Vagina (tissue), 2 donors: Measurements from ENCODE around the gene RGPD8. TPM values are rescaled to one million over a fixed set of nuclear protein-coding genes. Genes with fewer than 3 reads are reported as not detected.
"Not testable (repeated sequence)": the region's sequence is repeated elsewhere in the genome, so short reads cannot be mapped to it uniquely, and the experiment has no call there.

Experiments used
- DNase-seq, 2 donors: peaks; one replicate each; pipeline ENCODE4 v3.0.0-alpha.2; 2017; ENCODE audit errors: extremely low spot score in 2 of 2
- H3K27ac ChIP-seq: fragments of 200-600 bp; sonication (generic); one replicate; pipeline ENCODE4 v1.5.1; 2019
- H3K27me3 ChIP-seq: fragments of 200-600 bp; sonication (generic); one replicate; pipeline ENCODE4 v1.5.1; 2019
- H3K36me3 ChIP-seq, 2 donors: fragments of 200-600 bp; sonication (generic); one replicate each; pipeline ENCODE4 v1.5.1; 2017 to 2019
- H3K4me1 ChIP-seq: fragments of 200-600 bp; sonication (generic); one replicate; pipeline ENCODE4 v1.5.1; 2019
- H3K4me3 ChIP-seq, 2 donors: fragments of 200-600 bp; sonication (generic); 1 replicate in 1 of 2; 2 replicates in 1 of 2; pipeline ENCODE4 v1.5.1; 2016 to 2019
- H3K9me3 ChIP-seq: fragments of 200-600 bp; sonication (generic); one replicate; pipeline ENCODE4 v1.5.1; 2019
- POLR2A ChIP-seq, 2 donors: fragments of 450-650 bp; IDR thresholded peaks; one replicate each; pipeline ENCODE4 v1.6.1; 2017; ENCODE audit warnings: antibody characterized with exemption in 2 of 2, mild to moderate bottlenecking in 2 of 2, moderate library complexity in 2 of 2
- POLR2AphosphoS5 ChIP-seq, 2 donors: sonication (generic); formaldehyde crosslinking; IDR thresholded peaks; one replicate each; pipeline ENCODE4 v1.9.0; 2017; ENCODE audit warnings: antibody characterized with exemption in 2 of 2, mild to moderate bottlenecking in 2 of 2, low read depth in 1 of 2; ENCODE audit not compliant: insufficient read depth in 1 of 2
- intact Hi-C: fragments of 100-400 bp; cut with DNase I; formaldehyde crosslinking; loops from one replicate; pipeline ENCODE4 v1.15.1; 2023
- total RNA-seq: library from RNA; depleted of rRNA; stranded (reverse); fragments of >200 nt; gene quantifications from one replicate; pipeline ENCODE4 v1.2.3, GENCODE V29; 2016
- TF ChIP-seq, protein P1 (sequence below), 3 experiments: fragments of 450-650 bp in 2 of 3; fragments of 200-600 bp in 1 of 3; sonication (generic) in 1 of 3; IDR thresholded peaks; one replicate each; pipeline ENCODE4 v1.5.1; 2017 to 2019; ENCODE audit warnings: antibody characterized with exemption in 3 of 3, mild to moderate bottlenecking in 2 of 3, moderate library complexity in 2 of 3

The RGPD8 gene
- total RNA-seq, 1 donor from 2014 or later: 26.3 TPM

DNA sequence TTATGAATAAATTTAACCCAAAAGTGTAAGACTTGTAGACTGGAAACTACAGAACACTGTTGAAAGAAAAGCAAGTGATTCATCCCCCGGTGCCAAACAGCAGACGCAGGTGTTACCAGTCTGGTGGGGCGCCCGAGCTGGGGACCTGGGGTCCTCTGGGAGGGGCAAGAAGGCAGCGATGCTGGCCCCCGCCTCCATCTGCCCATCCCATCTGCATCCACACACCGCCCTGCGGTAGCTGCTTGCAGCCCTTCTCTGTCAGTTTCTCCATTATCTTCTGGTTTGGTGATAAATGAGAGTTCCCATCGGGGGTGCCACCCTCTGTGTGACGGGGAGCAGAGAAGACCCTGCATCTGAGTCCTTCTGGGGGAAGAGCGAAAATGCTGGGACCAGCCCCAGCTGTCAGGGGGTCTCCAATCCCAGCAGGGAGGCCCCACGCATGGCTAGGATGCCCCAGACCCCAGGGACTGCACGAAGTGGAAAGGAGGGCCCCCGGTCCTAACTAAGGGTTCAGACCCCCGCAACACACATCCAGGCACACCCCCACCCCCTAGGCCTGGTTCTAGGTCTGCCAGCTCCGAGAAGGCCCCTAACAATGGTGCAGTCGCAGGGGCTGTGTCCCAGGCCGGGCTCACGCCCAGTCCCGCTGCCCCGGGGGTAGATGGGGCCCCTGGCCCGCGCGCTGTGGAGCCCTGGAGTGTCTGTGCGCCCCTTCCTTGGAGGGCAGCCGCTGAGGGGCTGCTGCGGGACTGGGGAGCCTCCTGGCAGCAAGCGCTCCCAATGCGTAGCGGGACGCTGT, 686 bp upstream of the RGPD8 start:
- peaks cover 6% of the 10 kb centered on the region for H3K4me1 ChIP-seq
- no peaks in the 10 kb centered on the region for H3K36me3 ChIP-seq
- TF ChIP-seq, protein P1, sequence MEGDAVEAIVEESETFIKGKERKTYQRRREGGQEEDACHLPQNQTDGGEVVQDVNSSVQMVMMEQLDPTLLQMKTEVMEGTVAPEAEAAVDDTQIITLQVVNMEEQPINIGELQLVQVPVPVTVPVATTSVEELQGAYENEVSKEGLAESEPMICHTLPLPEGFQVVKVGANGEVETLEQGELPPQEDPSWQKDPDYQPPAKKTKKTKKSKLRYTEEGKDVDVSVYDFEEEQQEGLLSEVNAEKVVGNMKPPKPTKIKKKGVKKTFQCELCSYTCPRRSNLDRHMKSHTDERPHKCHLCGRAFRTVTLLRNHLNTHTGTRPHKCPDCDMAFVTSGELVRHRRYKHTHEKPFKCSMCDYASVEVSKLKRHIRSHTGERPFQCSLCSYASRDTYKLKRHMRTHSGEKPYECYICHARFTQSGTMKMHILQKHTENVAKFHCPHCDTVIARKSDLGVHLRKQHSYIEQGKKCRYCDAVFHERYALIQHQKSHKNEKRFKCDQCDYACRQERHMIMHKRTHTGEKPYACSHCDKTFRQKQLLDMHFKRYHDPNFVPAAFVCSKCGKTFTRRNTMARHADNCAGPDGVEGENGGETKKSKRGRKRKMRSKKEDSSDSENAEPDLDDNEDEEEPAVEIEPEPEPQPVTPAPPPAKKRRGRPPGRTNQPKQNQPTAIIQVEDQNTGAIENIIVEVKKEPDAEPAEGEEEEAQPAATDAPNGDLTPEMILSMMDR (IDR thresholded peaks at IDR 0.05): no peak
- TF ChIP-seq POLR2A (IDR thresholded peaks at IDR 0.05): no peak
- TF ChIP-seq POLR2AphosphoS5 (IDR thresholded peaks at IDR 0.05; ENCODE audit: insufficient read depth in 1 of 2, low read depth in 1 of 2): no peak
- no peak overlapping the region for H3K27ac ChIP-seq
- intact Hi-C loops: loop anchor here (10.0 kb wide), 1 partner anchor 179 kb away; the partner anchor contains the start of gene ZC3H8
- no peaks in the 10 kb centered on the region for H3K27me3 ChIP-seq
- H3K4me3 ChIP-seq: no peak overlapping the region
- peak; percentile 84 to 86 for DNase-seq
- H3K9me3 ChIP-seq: no peaks in the 10 kb centered on the region

DNA sequence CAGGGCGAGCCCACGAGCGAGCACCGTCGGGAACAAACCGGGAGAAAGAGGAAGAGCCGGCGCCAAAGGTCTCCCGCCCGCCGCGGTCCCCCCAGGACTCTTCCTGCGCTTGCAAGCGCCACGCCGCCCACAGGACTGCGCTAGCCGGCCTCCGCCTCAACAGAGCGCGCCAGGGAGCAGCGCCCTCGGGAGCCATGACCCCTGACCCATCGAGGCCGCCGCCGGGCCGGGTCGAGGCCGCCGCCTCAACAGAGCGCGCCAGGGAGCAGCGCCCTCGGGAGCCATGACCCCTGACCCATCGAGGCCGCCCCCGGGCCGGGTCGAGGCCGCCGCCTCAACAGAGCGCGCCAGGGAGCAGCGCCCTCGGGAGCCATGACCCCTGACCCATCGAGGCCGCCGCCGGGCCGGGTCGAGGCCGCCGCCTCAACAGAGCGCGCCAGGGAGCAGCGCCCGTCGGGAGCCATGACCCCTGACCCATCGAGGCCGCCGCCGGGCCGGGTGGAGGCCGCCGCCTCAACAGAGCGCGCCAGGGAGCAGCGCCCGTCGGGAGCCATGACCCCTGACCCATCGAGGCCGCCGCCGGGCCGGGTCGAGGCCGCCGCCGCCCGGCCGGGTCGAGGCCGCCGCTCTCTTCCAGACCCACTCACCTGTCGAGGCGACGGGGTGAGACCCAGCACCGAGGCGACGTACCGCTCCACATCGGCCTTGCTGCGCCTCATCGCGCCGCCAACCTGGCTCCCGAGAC, 538 bp downstream of the RGPD8 start:
- peak overlapping the region; percentile 82 for H3K27ac ChIP-seq
- H3K27me3 ChIP-seq, H3K36me3 ChIP-seq, DNase-seq, H3K4me1 ChIP-seq, H3K9me3 ChIP-seq: not testable (repeated sequence)
- intact Hi-C loops: loop anchor here (10.0 kb wide), 1 partner anchor 178 kb away; the partner anchor contains the start of gene ZC3H8
- H3K4me3 ChIP-seq: peak overlapping the region; percentile 56 to 63

DNA sequence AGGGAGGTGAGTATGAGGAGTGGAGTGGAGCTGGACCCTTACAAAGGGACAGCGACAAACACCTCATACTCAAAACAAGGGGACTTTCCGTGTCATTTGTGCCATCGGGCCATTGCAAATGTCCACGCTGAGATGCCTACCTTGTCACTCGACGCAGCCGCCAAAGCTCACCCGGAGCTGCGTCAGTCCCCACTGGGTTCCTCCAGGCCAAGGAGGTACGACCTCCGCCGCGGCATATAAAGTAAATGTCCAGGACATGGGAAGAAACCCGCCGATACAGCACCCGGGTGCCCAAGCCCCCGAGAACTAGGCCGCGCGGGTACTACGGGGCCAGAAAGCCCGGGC, 1.1 kb downstream of the RGPD8 start:
- not testable (repeated sequence) for H3K9me3 ChIP-seq, H3K36me3 ChIP-seq, H3K27me3 ChIP-seq, DNase-seq, H3K4me1 ChIP-seq
- intact Hi-C loops: loop anchor here (10.0 kb wide), 1 partner anchor 178 kb away; the partner anchor contains the start of gene ZC3H8
- Histone ChIP-seq H3K27ac (peak overlapping the region; percentile 82), H3K4me3 (peak overlapping the region; percentile 56 to 63)

DNA sequence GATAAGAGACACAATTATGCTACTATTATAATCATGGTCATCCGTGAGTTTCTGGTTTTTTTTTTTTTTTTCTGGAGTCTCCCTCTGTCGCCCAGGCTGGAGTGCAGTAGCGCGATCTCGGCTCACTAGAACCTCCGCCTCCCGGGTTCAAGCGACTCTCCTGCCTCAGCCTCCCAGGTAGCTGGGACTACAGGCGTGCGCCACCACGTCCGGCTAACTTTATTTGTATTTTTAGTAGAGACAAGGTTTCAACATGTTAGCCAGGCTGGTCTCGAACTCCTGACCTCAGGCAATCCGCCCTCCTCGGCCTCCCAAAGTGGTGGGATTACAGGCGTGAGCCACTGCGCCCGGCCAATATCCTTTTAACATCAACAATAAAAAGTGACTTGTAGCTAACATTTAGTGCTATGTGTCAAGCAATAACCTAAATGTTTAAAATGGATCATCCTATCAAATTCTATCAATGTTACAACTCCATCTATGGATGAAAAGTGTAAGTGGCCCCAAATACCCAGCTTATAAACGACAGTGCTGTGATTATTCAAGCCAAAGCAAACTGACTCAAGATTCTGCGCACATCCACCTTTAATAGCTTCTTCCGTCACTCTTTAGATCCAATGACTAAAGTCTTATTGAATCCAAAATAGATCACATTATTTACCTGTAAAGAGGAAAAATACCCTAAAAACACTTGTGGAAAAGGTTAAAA, 1.7 kb downstream of the RGPD8 start:
- peak; percentile 12 to 37 for DNase-seq
- intact Hi-C loops: loop anchor here (10.0 kb wide), 1 partner anchor 177 kb away; the partner anchor contains the start of gene ZC3H8
- H3K4me1 ChIP-seq, H3K27ac ChIP-seq, H3K27me3 ChIP-seq, H3K36me3 ChIP-seq, H3K9me3 ChIP-seq: not testable (repeated sequence)
- H3K4me3 ChIP-seq: peak overlapping the region in 1 of 2 donors; percentile 56

DNA sequence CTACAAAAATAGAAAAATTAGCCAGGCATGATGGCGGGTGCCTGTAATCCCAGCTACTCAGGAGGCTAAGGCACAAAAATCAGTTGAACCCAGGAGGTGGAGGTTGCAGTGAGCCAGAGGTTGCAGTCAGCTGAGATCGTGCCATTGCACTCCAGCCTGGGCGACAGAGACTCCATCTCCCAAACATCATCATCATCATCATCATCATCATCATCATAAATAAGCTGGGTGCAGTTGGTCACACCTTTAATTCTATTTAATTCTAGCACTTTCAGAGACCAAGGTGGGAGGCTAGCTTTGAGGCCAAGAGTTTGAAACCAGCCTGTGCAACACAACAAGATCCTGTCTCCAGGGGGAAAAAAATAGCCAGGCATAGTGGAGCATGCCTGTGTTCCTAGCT, 8.9 kb downstream of the RGPD8 start:
- DNase-seq, H3K27ac ChIP-seq, H3K4me1 ChIP-seq, intact Hi-C loops, H3K9me3 ChIP-seq, H3K36me3 ChIP-seq, H3K27me3 ChIP-seq, H3K4me3 ChIP-seq: not testable (repeated sequence)

DNA sequence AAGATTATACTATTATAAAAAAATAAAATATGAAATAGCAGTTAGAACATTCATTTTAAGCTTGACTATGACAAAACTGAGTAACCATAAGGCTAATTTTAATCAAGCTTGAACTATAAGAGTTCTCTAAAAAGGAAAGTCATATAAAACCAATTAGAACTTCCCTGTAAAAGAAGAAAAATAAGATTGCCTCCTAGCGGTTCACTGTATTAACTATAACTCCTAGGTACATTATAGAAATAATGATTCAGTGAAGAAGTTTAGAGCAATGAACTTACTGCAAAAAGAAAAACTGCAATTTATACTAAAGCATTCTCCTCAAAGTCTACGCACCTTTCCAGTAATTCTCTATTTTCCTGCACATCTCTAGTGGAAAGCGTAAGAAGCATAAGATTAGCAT, 16.6 kb downstream of the RGPD8 start:
- intact Hi-C loops, H3K9me3 ChIP-seq, H3K27ac ChIP-seq, H3K4me1 ChIP-seq, H3K27me3 ChIP-seq, DNase-seq, H3K4me3 ChIP-seq, H3K36me3 ChIP-seq: not testable (repeated sequence)

DNA sequence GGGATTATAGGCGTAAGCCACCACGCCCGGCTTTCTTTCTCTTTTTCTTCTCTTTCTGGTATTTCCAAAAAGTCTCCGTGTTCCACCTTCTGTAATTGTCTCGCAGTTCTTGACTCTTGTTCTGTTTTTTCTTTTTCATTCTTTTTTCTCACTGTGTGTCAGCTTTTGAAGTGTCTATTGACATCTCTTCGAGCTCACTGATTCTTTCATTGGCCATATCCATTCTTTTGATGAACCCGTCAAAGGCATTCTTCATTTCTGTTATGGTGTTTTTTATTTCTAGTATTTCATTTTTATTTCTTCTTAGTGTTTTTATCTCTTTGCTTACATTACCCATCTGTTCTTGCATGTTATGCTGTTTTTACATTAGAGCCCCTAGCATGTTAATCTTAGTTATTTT, 73.4 kb downstream of the RGPD8 start:
- DNase-seq, H3K4me3 ChIP-seq, H3K36me3 ChIP-seq, intact Hi-C loops, H3K9me3 ChIP-seq, H3K27me3 ChIP-seq, H3K4me1 ChIP-seq, H3K27ac ChIP-seq: not testable (repeated sequence)

DNA sequence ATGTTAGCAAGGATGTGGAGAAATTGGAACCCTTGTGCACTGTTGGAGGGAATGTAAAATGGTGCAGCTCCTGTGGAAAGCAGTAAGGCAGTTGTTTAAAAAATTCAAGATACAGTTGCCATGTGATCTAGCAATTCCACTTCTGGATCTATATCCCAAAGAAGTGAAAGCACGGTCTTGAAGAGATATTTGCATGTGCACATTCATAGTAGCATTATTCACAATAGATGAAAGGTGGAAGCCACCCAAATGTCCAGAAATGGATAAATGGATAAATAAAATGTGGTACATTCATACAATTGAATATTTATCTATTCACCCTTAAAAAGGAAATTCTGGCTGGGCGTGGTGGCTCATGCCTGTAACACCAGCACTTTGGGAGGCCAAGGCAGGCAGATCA, 79.1 kb downstream of the RGPD8 start:
- intact Hi-C loops, H3K4me1 ChIP-seq, H3K4me3 ChIP-seq, H3K9me3 ChIP-seq, DNase-seq, H3K27me3 ChIP-seq, H3K36me3 ChIP-seq, H3K27ac ChIP-seq: not testable (repeated sequence)

DNA sequence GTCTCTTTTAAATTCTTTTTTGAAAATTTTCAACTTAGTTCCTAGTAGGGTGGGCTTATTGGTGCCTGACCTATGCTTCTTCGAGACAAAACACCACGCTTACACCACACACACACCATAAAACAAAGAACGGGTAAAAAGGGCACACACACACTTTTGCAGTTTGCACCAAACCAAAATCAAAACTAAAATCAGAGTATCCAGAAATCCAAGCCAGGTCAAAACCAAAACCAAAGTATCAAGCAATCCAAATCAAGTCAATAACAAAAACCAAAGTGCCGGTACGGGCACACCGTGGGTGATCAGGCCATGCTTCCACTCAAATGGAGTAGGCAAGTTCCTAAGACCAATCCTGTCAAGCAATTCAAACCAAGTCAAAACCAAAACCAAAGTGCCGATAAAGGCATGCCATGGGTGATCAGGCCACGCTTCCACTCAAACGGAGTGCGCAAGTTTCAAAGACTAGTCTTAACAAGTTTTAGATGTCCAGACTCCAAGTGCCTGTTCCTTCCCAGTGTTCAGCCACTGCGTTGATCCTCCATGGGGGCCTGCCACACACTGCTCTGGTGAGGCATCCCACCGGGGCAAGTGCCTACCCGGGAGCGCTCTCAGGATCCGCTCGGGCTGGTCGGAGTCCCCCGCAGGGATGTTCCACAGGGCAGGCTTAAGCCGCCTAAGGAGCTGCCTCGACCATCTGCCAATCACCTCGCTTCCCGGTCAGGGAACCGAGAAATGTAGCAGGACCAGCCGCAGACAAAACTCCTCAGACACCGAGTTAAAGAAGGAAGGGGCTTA, 80.4 kb downstream of the RGPD8 start:
- H3K9me3 ChIP-seq, intact Hi-C loops, H3K36me3 ChIP-seq, H3K27ac ChIP-seq, H3K4me3 ChIP-seq, H3K27me3 ChIP-seq, DNase-seq, H3K4me1 ChIP-seq: not testable (repeated sequence)

DNA sequence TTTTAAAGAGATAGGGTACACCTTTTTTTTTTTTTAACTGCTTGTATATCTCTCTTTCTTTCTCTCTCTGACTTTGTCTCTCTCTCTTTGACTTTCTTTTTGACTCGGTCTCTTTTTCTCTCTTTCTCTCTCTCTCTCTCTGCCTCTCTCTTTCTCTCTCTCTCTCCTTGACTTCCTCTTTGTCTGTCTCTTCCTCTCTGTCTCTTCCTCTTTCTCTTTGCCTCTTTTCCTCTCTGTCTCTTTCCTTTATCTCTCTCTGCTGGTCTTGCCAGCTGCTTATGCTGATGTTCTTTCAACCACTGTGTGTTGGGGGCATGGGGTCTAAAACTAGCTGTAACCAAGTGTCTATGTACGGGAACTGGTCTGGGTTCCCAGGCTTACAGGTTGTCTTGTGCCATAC, 81.2 kb downstream of the RGPD8 start:
- DNase-seq, H3K4me1 ChIP-seq, intact Hi-C loops: not testable (repeated sequence)

More for the DNA sequence above, 81.2 kb downstream of the RGPD8 start:
- not testable (repeated sequence) for H3K36me3 ChIP-seq, H3K27ac ChIP-seq, H3K9me3 ChIP-seq, H3K27me3 ChIP-seq, H3K4me3 ChIP-seq
